ENCODE data around the gene PARD3. TPM values are rescaled to one million over a fixed set of nuclear protein-coding genes. Genes with fewer than 3 reads are reported as not detected.

PARD3 gene
- total RNA-seq, 1 donor from 2014 or later = 58.7 TPM

DNA sequence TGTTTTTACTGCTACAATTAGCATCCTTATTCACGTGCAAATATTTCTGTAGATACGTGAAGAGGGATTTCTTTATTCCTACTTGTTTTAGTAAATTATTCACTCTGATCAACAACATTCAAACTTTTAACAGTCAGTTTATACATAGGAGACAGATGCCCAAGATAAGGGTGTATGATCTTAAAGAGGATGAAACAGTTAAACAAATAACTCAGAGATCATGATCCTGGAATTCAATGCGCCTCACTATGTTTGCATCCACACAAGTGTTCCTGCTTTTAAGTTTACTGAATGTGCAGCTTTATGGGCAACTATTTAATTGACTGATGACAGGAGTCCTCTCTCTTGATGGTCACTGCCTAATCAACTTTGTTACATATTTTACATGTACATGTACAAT, 394.8 kb downstream of the PARD3 start:
- no peak overlapping the region for H3K27ac ChIP-seq
- H2AFZ ChIP-seq (replicated peaks) = no peak overlapping the region
- no peak overlapping the region for H3K4me2 ChIP-seq
- no peak for DNase-seq (ENCODE audit: low spot score)
- no peak overlapping the region for H3K9ac ChIP-seq
- peaks cover 2% of the 10 kb centered on the region for H4K20me1 ChIP-seq (ENCODE audit: low read depth)
- no peak overlapping the region for H3K4me3 ChIP-seq
- TF ChIP-seq EZH2phosphoT487 (IDR thresholded peaks at IDR 0.05) (no peak), EZH2 (IDR thresholded peaks at IDR 0.05) (no peak)
- TF ChIP-seq, protein P1, sequence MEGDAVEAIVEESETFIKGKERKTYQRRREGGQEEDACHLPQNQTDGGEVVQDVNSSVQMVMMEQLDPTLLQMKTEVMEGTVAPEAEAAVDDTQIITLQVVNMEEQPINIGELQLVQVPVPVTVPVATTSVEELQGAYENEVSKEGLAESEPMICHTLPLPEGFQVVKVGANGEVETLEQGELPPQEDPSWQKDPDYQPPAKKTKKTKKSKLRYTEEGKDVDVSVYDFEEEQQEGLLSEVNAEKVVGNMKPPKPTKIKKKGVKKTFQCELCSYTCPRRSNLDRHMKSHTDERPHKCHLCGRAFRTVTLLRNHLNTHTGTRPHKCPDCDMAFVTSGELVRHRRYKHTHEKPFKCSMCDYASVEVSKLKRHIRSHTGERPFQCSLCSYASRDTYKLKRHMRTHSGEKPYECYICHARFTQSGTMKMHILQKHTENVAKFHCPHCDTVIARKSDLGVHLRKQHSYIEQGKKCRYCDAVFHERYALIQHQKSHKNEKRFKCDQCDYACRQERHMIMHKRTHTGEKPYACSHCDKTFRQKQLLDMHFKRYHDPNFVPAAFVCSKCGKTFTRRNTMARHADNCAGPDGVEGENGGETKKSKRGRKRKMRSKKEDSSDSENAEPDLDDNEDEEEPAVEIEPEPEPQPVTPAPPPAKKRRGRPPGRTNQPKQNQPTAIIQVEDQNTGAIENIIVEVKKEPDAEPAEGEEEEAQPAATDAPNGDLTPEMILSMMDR (IDR thresholded peaks at IDR 0.05) = no peak
- Mint-ChIP-seq H3K27ac (no peak overlapping the region), H3K27me3 (ENCODE audit: insufficient read depth, low read depth) (no peaks in the 10 kb centered on the region), H3K9me3 (no peaks in the 10 kb centered on the region), H3K4me3 (no peak overlapping the region), H3K4me1 (peaks cover 27% of the 10 kb centered on the region), H3K36me3 (no peaks in the 10 kb centered on the region)
- no peaks in the 10 kb centered on the region for H3K36me3 ChIP-seq
- H3K79me2 ChIP-seq (ENCODE audit: low read depth) = no peaks in the 10 kb centered on the region
- no peaks in the 10 kb centered on the region for H3K9me3 ChIP-seq (ENCODE audit: low read depth)
- H3K4me1 ChIP-seq = no peaks in the 10 kb centered on the region
- no peaks in the 10 kb centered on the region for H3F3A ChIP-seq (ENCODE audit: low read depth)
- no peaks in the 10 kb centered on the region for H3K27me3 ChIP-seq

DNA sequence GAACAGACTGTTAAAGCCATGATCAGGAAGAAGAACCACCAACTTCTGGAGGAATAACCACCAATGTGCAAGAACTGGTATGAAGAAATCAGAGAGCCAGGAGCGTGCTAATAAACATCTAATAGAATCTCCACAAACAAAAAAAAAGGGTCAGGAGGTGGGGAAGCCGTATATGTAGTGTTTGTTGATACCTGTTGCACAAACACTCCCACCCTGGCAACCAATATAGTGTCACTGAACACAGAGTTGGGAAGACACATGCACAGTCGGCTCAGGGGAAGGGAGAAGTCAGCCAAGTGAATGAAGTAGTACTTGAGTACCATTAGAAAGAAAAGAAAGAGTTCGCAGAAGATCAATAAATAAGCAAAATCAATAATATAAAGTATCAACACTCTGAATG, 400.1 kb downstream of the PARD3 start:
- no peaks in the 10 kb centered on the region for H3F3A ChIP-seq (ENCODE audit: low read depth)
- H3K4me3 Mint-ChIP-seq = no peak overlapping the region
- no peak overlapping the region for H3K4me2 ChIP-seq
- H2AFZ ChIP-seq (replicated peaks) = no peak overlapping the region
- peaks cover 24% of the 10 kb centered on the region for H4K20me1 ChIP-seq (ENCODE audit: low read depth)
- H3K27ac Mint-ChIP-seq = no peak overlapping the region
- no peaks in the 10 kb centered on the region for H3K36me3 ChIP-seq
- H3K27me3 Mint-ChIP-seq (ENCODE audit: insufficient read depth, low read depth) = no peaks in the 10 kb centered on the region
- no peaks in the 10 kb centered on the region for H3K27me3 ChIP-seq
- H3K4me1 ChIP-seq = peaks cover 7% of the 10 kb centered on the region
- no peak for TF ChIP-seq EZH2phosphoT487 (IDR thresholded peaks at IDR 0.05)
- TF ChIP-seq, protein P1 (IDR thresholded peaks at IDR 0.05) = no peak
- TF ChIP-seq EZH2 (IDR thresholded peaks at IDR 0.05) = no peak
- no peak overlapping the region for H3K9ac ChIP-seq
- H3K36me3 Mint-ChIP-seq = no peaks in the 10 kb centered on the region
- H3K4me3 ChIP-seq = no peak overlapping the region
- no peaks in the 10 kb centered on the region for H3K79me2 ChIP-seq (ENCODE audit: low read depth)
- H3K4me1 Mint-ChIP-seq = peaks cover 19% of the 10 kb centered on the region
- no peaks in the 10 kb centered on the region for H3K9me3 Mint-ChIP-seq
- no peak for DNase-seq (ENCODE audit: low spot score)
- no peak overlapping the region for H3K27ac ChIP-seq
- H3K9me3 ChIP-seq (ENCODE audit: low read depth) = no peaks in the 10 kb centered on the region

DNA sequence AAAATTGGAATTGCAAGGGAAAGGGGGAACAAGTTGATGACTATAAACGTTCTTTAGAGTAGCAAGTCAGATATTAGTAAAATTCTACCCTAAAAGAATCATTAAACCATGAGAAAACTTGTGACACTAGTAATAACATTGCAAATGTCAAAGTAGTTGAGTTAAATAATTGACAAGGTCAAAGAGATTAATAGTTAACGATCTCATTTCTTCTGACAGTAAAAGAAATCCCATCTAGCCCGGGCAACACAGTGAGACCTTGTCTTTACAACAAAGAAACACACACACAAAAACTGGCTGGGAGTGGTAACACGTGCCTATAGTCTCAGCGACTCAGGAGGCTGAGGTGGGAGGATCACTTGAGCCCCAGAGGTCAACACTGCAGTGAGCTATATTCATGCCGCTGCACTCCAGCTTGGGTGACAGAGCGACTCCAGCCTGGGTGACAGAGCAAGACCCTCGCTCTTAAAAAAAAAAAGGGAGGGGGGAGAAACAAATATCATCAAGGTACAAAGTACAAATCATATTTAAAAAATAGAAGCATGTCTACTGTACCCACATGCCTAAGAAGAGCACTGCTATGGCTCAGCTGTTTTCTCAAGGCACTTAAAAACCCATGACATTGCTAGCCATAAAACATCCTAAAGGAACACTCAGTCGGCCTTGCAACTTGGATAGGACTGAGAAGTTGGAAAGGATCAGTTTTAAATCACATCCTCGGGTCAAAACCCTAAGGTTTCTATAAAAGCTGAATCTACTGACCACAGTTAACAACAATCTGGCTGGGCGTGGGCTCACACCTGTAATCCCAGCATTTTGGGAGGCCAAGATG, 401.1 kb downstream of the PARD3 start:
- Histone ChIP-seq H3F3A (ENCODE audit: low read depth) (no peaks in the 10 kb centered on the region), H3K9ac (no peak overlapping the region), H4K20me1 (ENCODE audit: low read depth) (peaks cover 24% of the 10 kb centered on the region), H3K4me2 (peak overlapping the region; percentile 28), H3K36me3 (no peaks in the 10 kb centered on the region), H3K27me3 (no peaks in the 10 kb centered on the region), H2AFZ (replicated peaks) (no peak overlapping the region), H3K27ac (no peak overlapping the region), H3K79me2 (ENCODE audit: low read depth) (no peaks in the 10 kb centered on the region), H3K4me3 (no peak overlapping the region), H3K9me3 (ENCODE audit: low read depth) (no peaks in the 10 kb centered on the region), H3K4me1 (peaks cover 7% of the 10 kb centered on the region)
- TF ChIP-seq EZH2 (IDR thresholded peaks at IDR 0.05) = no peak
- TF ChIP-seq, protein P1 (IDR thresholded peaks at IDR 0.05) = no peak
- TF ChIP-seq EZH2phosphoT487 (IDR thresholded peaks at IDR 0.05) = no peak
- no peaks in the 10 kb centered on the region for H3K36me3 Mint-ChIP-seq
- H3K4me1 Mint-ChIP-seq = peaks cover 19% of the 10 kb centered on the region
- DNase-seq (ENCODE audit: low spot score) = peak; percentile 12
- H3K4me3 Mint-ChIP-seq = no peak overlapping the region
- H3K27ac Mint-ChIP-seq = peak overlapping the region; percentile 29
- no peaks in the 10 kb centered on the region for H3K9me3 Mint-ChIP-seq
- H3K27me3 Mint-ChIP-seq (ENCODE audit: insufficient read depth, low read depth) = no peaks in the 10 kb centered on the region

All from neural progenitor cell (in vitro differentiated cells).